K562 (cell line): Measurements from ENCODE around the gene APOC1. TPM values are rescaled to one million over a fixed set of nuclear protein-coding genes. Genes with fewer than 3 reads are reported as not detected.

Experiments
- AFF4 ChIP-seq: sonication (generic); formaldehyde crosslinking; IDR thresholded peaks from 2 replicates; pipeline ENCODE4 v1.8.0; 2023; ENCODE audit warnings: mild to moderate bottlenecking, missing genetic modification reagents
- CBX2 ChIP-seq: fragments of 200-600 bp; sonication (generic); IDR thresholded peaks from one replicate; pipeline ENCODE4 v1.6.1; 2012; ENCODE audit warnings: mild to moderate bottlenecking, low read length, inconsistent platforms; ENCODE audit not compliant: insufficient read depth, poor library complexity, severe bottlenecking
- FOXA1 ChIP-seq: fragments of 450-650 bp; IDR thresholded peaks from 2 replicates; pipeline ENCODE4 v1.6.1; 2016; ENCODE audit warnings: mild to moderate bottlenecking, borderline replicate concordance
- FOXK1 ChIP-seq: sonication (generic); formaldehyde crosslinking; IDR thresholded peaks from 2 replicates; pipeline ENCODE4 v1.8.0; 2022; ENCODE audit warnings: missing genetic modification reagents, mild to moderate bottlenecking, borderline replicate concordance
- HCFC1 ChIP-seq: IDR thresholded peaks from 2 replicates; pipeline ENCODE4 v1.6.1; 2012; ENCODE audit warnings: low read depth, low read length, improper control_type of control experiment
- KDM1A ChIP-seq, 2 experiments: fragments of 450-650 bp; IDR thresholded peaks; 2 replicates each; pipeline ENCODE4 v1.6.1; 2016; ENCODE audit warnings: mild to moderate bottlenecking in 2 of 2
- MYBL2 ChIP-seq, 2 experiments: fragments of 450-650 bp in 1 of 2; sonication (generic) in 1 of 2; formaldehyde crosslinking in 1 of 2; IDR thresholded peaks; 2 replicates each; pipeline versions ENCODE4 v1.6.1 to v1.8.1; 2017 to 2022; ENCODE audit warnings: borderline replicate concordance in 1 of 2, inconsistent platforms in 1 of 2, low read depth in 1 of 2, mild to moderate bottlenecking in 1 of 2, missing genetic modification reagents in 1 of 2, moderate library complexity in 1 of 2
- NFIC ChIP-seq: fragments of 450-650 bp; IDR thresholded peaks from 2 replicates; pipeline ENCODE4 v1.6.1; 2017; ENCODE audit warnings: mild to moderate bottlenecking, inconsistent platforms
- NFRKB ChIP-seq: fragments of 450-650 bp; IDR thresholded peaks from 2 replicates; pipeline ENCODE4 v1.6.1; 2016; ENCODE audit warnings: low read depth
- POLR2G ChIP-seq: fragments of 200-400 bp; formaldehyde crosslinking; IDR thresholded peaks from 2 replicates; pipeline ENCODE4 v1.6.1; 2017; ENCODE audit warnings: low read depth, mild to moderate bottlenecking, antibody characterized with exemption, low read length, moderate library complexity
- SAP30 ChIP-seq: fragments of 200-600 bp; sonication (generic); IDR thresholded peaks from 2 replicates; pipeline ENCODE4 v1.6.1; 2012; ENCODE audit warnings: borderline replicate concordance, low read depth, mild to moderate bottlenecking, moderate library complexity, low read length, control low read depth, inconsistent platforms; ENCODE audit not compliant: insufficient read depth, poor library complexity, severe bottlenecking
- ZBTB12 ChIP-seq: fragments of 250-450 bp; sonication (Bioruptor Pico); IDR thresholded peaks from 2 replicates; pipeline ENCODE4 v1.4.0; 2020
- ZBTB17 ChIP-seq: fragments of 450-650 bp; formaldehyde crosslinking; IDR thresholded peaks from 2 replicates; pipeline ENCODE4 v1.4.0; 2020; ENCODE audit warnings: mild to moderate bottlenecking
- ZBTB9 ChIP-seq: fragments of 450-650 bp; formaldehyde crosslinking; IDR thresholded peaks from 2 replicates; pipeline ENCODE4 v1.4.0; 2020; ENCODE audit warnings: mild to moderate bottlenecking, moderate library complexity
- ZKSCAN1 ChIP-seq: fragments of 150-350 bp; IDR thresholded peaks from 2 replicates; pipeline ENCODE4 v1.6.1; 2016; ENCODE audit warnings: low read depth, low read length
- ZNF253 ChIP-seq: fragments of 250-450 bp; sonication (Bioruptor Pico); conservative IDR thresholded peaks from 2 replicates; pipeline ENCODE4 v1.6.1; 2021; ENCODE audit warnings: mild to moderate bottlenecking
- ZNF277 ChIP-seq: fragments of 250-450 bp; sonication (Bioruptor Pico); IDR thresholded peaks from 2 replicates; pipeline ENCODE4 v1.8.0; 2022; ENCODE audit warnings: inconsistent platforms, mild to moderate bottlenecking, moderate library complexity, borderline replicate concordance
- ZNF77 ChIP-seq: fragments of 250-450 bp; sonication (Bioruptor Pico); IDR thresholded peaks from 2 replicates; pipeline ENCODE4 v1.5.0; 2020
- polyA plus RNA-seq, 8 experiments: library from polyadenylated mRNA; depleted of rRNA in 4 of 8; stranded (reverse) in 5 of 8; unstranded in 3 of 8; fragments of >200 nt; fragmentation: Nextera tagmentation in 2 of 8; fragmentation: Illumina TruSeq in 1 of 8; extraction: Ambion mirVana in 2 of 8; extraction: Trizol in 1 of 8; gene quantifications; 2 replicates each; pipeline versions ENCODE4 v1.2.1 to v1.2.3, GENCODE V29; 2011 to 2014; ENCODE audit warnings: inconsistent platforms in 1 of 8, missing spikeins in 1 of 8
- total RNA-seq, 7 experiments: library from RNA; depleted of rRNA in 6 of 7; stranded (reverse); fragments of >200 nt in 6 of 7; fragmentation: Illumina TruSeq in 2 of 7; extraction: Trizol in 2 of 7; gene quantifications; 2 replicates each; pipeline versions ENCODE4 v1.2.1 to v1.2.3, GENCODE V29; 2011 to 2021; ENCODE audit warnings: low replicate concordance in 1 of 7

The APOC1 gene
- total and polyA plus RNA-seq, 9 of the 15 experiments (the other 6 are each of a cell fraction or from before 2014, with no cell fraction given): 115 to 408 (median 220) TPM

- TF ChIP-seq AFF4 (CRISPR knock-in tag): no peak; the same call in none of the 2 replicates
- TF ChIP-seq ZNF277 (CRISPR knock-in tag): no peak
- no peak for TF ChIP-seq ZBTB17 (CRISPR knock-in tag)
- TF ChIP-seq ZKSCAN1: no peak
- peak; percentile 58 for TF ChIP-seq SAP30
- no peak for TF ChIP-seq ZBTB9 (CRISPR knock-in tag)
- no peak for TF ChIP-seq ZNF253
- no peak for TF ChIP-seq FOXA1
- TF ChIP-seq HCFC1: peak; percentile 57
- no peak for TF ChIP-seq KDM1A (IDR thresholded peaks at IDR 0.05)
- peak; percentile 94; the same call in 1 of the 2 replicates for TF ChIP-seq NFRKB
- no peak for TF ChIP-seq NFIC
- TF ChIP-seq MYBL2 (IDR thresholded peaks at IDR 0.05; ENCODE audit: low read depth): no peak; the same call in 1 of the 2 replicates
- no peak for TF ChIP-seq MYBL2 (CRISPR knock-in tag; IDR thresholded peaks at IDR 0.05; ENCODE audit: borderline replicate concordance)
- no peak for TF ChIP-seq CBX2
- TF ChIP-seq FOXK1: peak; percentile 26; the same call in 1 of the 2 replicates
- peak; percentile 87 for TF ChIP-seq POLR2G
- TF ChIP-seq ZBTB12 (CRISPR knock-in tag): no peak
- no peak for TF ChIP-seq ZNF77 (CRISPR knock-in tag)
These were observed 40.5 kb downstream of the APOC1 start, which contains the start of gene CLPTM1 (continued) for GRCh38 chr19:44954649-44955504.
